HepG2 (cell line): ENCODE data around the gene MRFAP1L1. TPM values are rescaled to one million over a fixed set of nuclear protein-coding genes. Genes with fewer than 3 reads are reported as not detected.

Source experiments
- ATAC-seq: fragments of 200-7000 bp; cut with Tn5 transposase; 3 replicates; pipeline ENCODE4 v1.9.1; 2020; ENCODE audit warnings: mild to moderate bottlenecking, moderate library complexity
- BruUV-seq: library from RNA; stranded (reverse); fragments of 400-500 nt; replicated peaks from 2 replicates; lab custom pipeline; 2021; lab: Mats Ljungman, UMichigan
- CTCF ChIA-PET: fragments of 300-600 bp; formaldehyde crosslinking; extraction: SDS; loops from one replicate; lab custom pipeline; 2021; ENCODE audit warnings: low total read pairs, inconsistent platforms, low intra/inter-chr PET ratio; lab: Yijun Ruan, JAX
- POLR2A ChIA-PET: fragments of 350-600 bp; sonication (Branson Sonifier 250); formaldehyde crosslinking; loops from one replicate; lab custom pipeline; 2020; ENCODE audit warnings: antibody characterized with exemption, inconsistent platforms; lab: Yijun Ruan, JAX
- DNase-seq: peaks from one replicate; pipeline ENCODE4 v3.0.0-alpha.2; 2015; ENCODE audit warnings: low spot score
- FAIRE-seq: peaks from 3 replicates; lab custom pipeline; 2011; peaks lifted over from hg19 to GRCh38; lab: Jason Lieb, UNC
- H2AFZ ChIP-seq: one replicate; pipeline ENCODE4 v1.6.1; 2011; ENCODE audit warnings: low read length, inconsistent platforms
- H3K27ac ChIP-seq: fragments of 300-600 bp; 3 replicates; pipeline ENCODE4 v1.8.0; 2011; ENCODE audit warnings: mixed run types, mild to moderate bottlenecking, mixed read lengths, low read length, inconsistent platforms; ENCODE audit not compliant: insufficient read depth; ENCODE audit errors: extremely low read length
- H3K27me3 ChIP-seq, 2 experiments: fragments of 200-600 bp in 1 of 2; 2 replicates in 1 of 2; 3 replicates in 1 of 2; pipeline versions ENCODE4 v1.6.0 to v1.8.0; 2011; ENCODE audit warnings: low read length in 2 of 2, mild to moderate bottlenecking in 2 of 2, moderate library complexity in 2 of 2, inconsistent platforms in 1 of 2; ENCODE audit not compliant: insufficient read depth in 2 of 2, control insufficient read depth in 1 of 2
- H3K36me3 ChIP-seq, 2 experiments: fragments of 200-600 bp in 1 of 2; replicated peaks in 1 of 2; 2 replicates in 1 of 2; 3 replicates in 1 of 2; pipeline versions ENCODE4 v1.5.1 to v1.8.0; 2011; ENCODE audit warnings: low read length in 2 of 2, inconsistent platforms in 1 of 2; ENCODE audit not compliant: insufficient read depth in 2 of 2, control insufficient read depth in 1 of 2
- H3K4me1 ChIP-seq: 2 replicates; pipeline ENCODE4 v1.5.1; 2012; ENCODE audit warnings: low read length, inconsistent platforms; ENCODE audit not compliant: insufficient read depth
- H3K4me2 ChIP-seq: 2 replicates; pipeline ENCODE4 v1.6.0; 2011; ENCODE audit warnings: low read depth, low read length, inconsistent platforms
- H3K4me3 ChIP-seq, 3 experiments: fragments of 200-600 bp in 1 of 3; sonication (generic), shearing (Covaris generic) in 1 of 3; replicated peaks in 1 of 3; 2 replicates each; pipeline ENCODE4 v1.5.1; 2011 to 2016; ENCODE audit warnings: low read length in 3 of 3, inconsistent platforms in 2 of 3, low read depth in 2 of 3, mild to moderate bottlenecking in 2 of 3, control low read depth in 1 of 3, mixed read lengths in 1 of 3; ENCODE audit not compliant: insufficient read depth in 1 of 3
- H3K79me2 ChIP-seq: one replicate; pipeline ENCODE4 v1.6.1; 2011; ENCODE audit warnings: low read length, inconsistent platforms; ENCODE audit not compliant: insufficient read depth
- H3K9ac ChIP-seq: 2 replicates; pipeline ENCODE4 v1.6.0; 2011; ENCODE audit warnings: mild to moderate bottlenecking, low read depth, low read length, inconsistent platforms; ENCODE audit not compliant: insufficient read depth
- H3K9me3 ChIP-seq: 2 replicates; pipeline ENCODE4 v1.5.1; 2012; ENCODE audit warnings: mild to moderate bottlenecking, low read length
- H4K20me1 ChIP-seq: 2 replicates; pipeline ENCODE4 v1.6.0; 2011; ENCODE audit warnings: inconsistent platforms, mild to moderate bottlenecking, low read length, moderate library complexity; ENCODE audit not compliant: insufficient read depth
- CCDC6 ChIP-seq: sonication (generic); formaldehyde crosslinking; IDR thresholded peaks from 2 replicates; pipeline ENCODE4 v1.8.1; 2022; ENCODE audit warnings: mild to moderate bottlenecking, missing genetic modification reagents, moderate library complexity
- HIVEP1 ChIP-seq: sonication (generic); formaldehyde crosslinking; IDR thresholded peaks from 2 replicates; pipeline ENCODE4 v1.4.0; 2020; ENCODE audit warnings: mild to moderate bottlenecking, missing genetic modification reagents
- KAT8 ChIP-seq: IDR thresholded peaks from 2 replicates; pipeline ENCODE4 v1.6.1; 2016; ENCODE audit warnings: missing genetic modification reagents, missing compliant biosample characterization
- MYC ChIP-seq: sonication (generic); formaldehyde crosslinking; IDR thresholded peaks from 2 replicates; pipeline ENCODE4 v1.9.0; 2021; ENCODE audit warnings: missing genetic modification reagents, borderline replicate concordance
- PITX1 ChIP-seq: sonication (generic); formaldehyde crosslinking; IDR thresholded peaks from 2 replicates; pipeline ENCODE4 v1.5.1; 2020; ENCODE audit warnings: mild to moderate bottlenecking, missing genetic modification reagents
- TBX2 ChIP-seq: sonication (generic); formaldehyde crosslinking; IDR thresholded peaks from 2 replicates; pipeline ENCODE4 v1.5.0; 2020; ENCODE audit warnings: missing genetic modification reagents, mild to moderate bottlenecking, borderline replicate concordance
- YEATS4 ChIP-seq: sonication (generic); formaldehyde crosslinking; IDR thresholded peaks from 2 replicates; pipeline ENCODE4 v1.4.0; 2020; ENCODE audit warnings: missing genetic modification reagents, borderline replicate concordance
- ZKSCAN5 ChIP-seq: sonication (generic); formaldehyde crosslinking; IDR thresholded peaks from 2 replicates; pipeline ENCODE4 v1.5.1; 2020; ENCODE audit warnings: mild to moderate bottlenecking, missing genetic modification reagents
- ZKSCAN8 ChIP-seq: IDR thresholded peaks from 2 replicates; pipeline ENCODE4 v1.6.1; 2016; ENCODE audit warnings: borderline replicate concordance, missing genetic modification reagents, missing compliant biosample characterization
- ZNF343 ChIP-seq: sonication (generic); formaldehyde crosslinking; IDR thresholded peaks from 2 replicates; pipeline ENCODE4 v1.4.0; 2020; ENCODE audit warnings: mild to moderate bottlenecking, missing genetic modification reagents
- WGBS: methylation state at CpG from one replicate; pipeline ENCODE4 v1.1.6; 2017; ENCODE audit warnings: low lambda C conversion rate; 5-methylcytosine and 5-hydroxymethylcytosine counted together
- in situ Hi-C: cut with HindIII; loops from 2 replicates; pipeline ENCODE4 v1.10.0; 2017; ENCODE audit warnings: low pct_unique_long_range_greater_than_20kb; ENCODE audit not compliant: extremely low pct_ligation_motif_present
- intact Hi-C: fragments of 100-400 bp; cut with micrococcal nuclease; formaldehyde crosslinking; loops from one replicate; pipeline ENCODE4 v1.10.0; 2022; ENCODE audit not compliant: unreplicated experiment
- polyA plus RNA-seq, 8 experiments: library from polyadenylated mRNA; depleted of rRNA in 3 of 8; stranded (reverse) in 7 of 8; unstranded in 1 of 8; fragments of >200 nt; fragmentation: Illumina TruSeq in 4 of 8; extraction: Trizol in 4 of 8; gene quantifications; 2 replicates each; pipeline versions ENCODE4 v1.2.1 to v1.2.3, GENCODE V29; 2011 to 2016; ENCODE audit warnings: low read depth in 4 of 8, missing spikeins in 1 of 8, mixed read lengths in 1 of 8; ENCODE audit not compliant: insufficient read depth in 1 of 8
- total RNA-seq, 5 experiments: library from RNA; depleted of rRNA; stranded (reverse); fragments of >200 nt; fragmentation: Illumina TruSeq; extraction: Trizol; gene quantifications; 2 replicates each; pipeline ENCODE4 v1.2.3, GENCODE V29; 2016; ENCODE audit warnings: low read depth in 1 of 5
- TF ChIP-seq, protein P1 (sequence below): sonication (generic); formaldehyde crosslinking; IDR thresholded peaks from 2 replicates; pipeline ENCODE4 v1.5.1; 2020; ENCODE audit warnings: mild to moderate bottlenecking, moderate library complexity, missing genetic modification reagents
- TF ChIP-seq, protein P2 (sequence below): sonication (generic); formaldehyde crosslinking; IDR thresholded peaks from 2 replicates; pipeline ENCODE4 v1.4.0; 2020; ENCODE audit warnings: missing genetic modification reagents
- TF ChIP-seq, protein P3 (sequence below): sonication (generic); formaldehyde crosslinking; IDR thresholded peaks from 2 replicates; pipeline ENCODE4 v1.5.1; 2020; ENCODE audit warnings: mild to moderate bottlenecking, missing genetic modification reagents

The MRFAP1L1 gene
- total and polyA plus RNA-seq, 2 of the 13 experiments (the other 11 are each of a cell fraction or from before 2014, with no cell fraction given), result 44.8 to 76.6 TPM

DNA sequence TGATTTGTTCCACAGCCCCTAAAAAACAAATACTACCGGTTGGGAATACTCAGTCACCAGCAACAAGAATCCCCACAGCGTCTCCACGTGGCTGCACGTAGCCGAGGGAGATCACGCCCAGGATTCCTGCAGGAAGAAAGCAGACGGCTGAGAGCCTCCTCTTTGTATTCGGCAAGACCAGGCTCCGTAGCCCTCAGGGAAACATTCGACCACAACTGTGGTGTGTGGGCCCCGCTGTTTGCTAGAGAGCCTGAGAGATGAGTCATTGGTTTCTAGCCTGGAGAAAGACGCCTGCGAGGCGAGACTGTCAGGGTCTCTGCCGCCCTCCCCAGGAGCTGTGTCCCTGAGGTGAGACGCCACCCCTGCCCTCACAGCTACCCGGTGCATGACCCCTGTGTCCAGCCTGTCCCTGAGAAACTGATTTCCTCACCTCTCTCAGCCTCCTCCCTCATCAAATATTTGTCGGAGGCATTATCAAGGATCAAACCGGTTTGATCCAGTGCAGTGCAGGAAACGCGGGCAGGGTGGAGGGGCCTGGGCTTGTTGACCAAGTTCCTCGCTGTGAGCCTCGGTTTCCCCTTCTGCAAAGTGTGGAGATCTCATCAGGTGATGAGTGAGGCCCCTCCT is 20.7 kb downstream of the MRFAP1L1 start:
- FAIRE-seq (peak; percentile 92), ATAC-seq (peak; percentile 62), DNase-seq (peak; percentile 91)
- H3K27me3 ChIP-seq, result no peaks in the 10 kb centered on the region; a peak in 1 of 5 replicates
- H3K4me2 ChIP-seq, result peak overlapping the region; percentile 91
- H4K20me1 ChIP-seq, result no peaks in the 10 kb centered on the region
- H3K4me3 ChIP-seq, result peak overlapping the region; percentile 49 to 74 (median 66); a peak in 5 of 6 replicates
- H3K9ac ChIP-seq, result peak overlapping the region; percentile 75
- no peaks in the 10 kb centered on the region for H3K36me3 ChIP-seq
- in situ Hi-C loops (no loop called here), intact Hi-C loops (loop anchor here (2.0 to 10.0 kb wide), 3 partner anchors 14 to 64 kb away; partner anchors contain the start of gene MRFAP1)
- POLR2A ChIA-PET, result interaction anchor here (0.6 to 5.5 kb wide), 14 partner anchors 8 to 413 kb away, joined by 3 to 122 read pairs (median 4); partner anchors contain the start of genes BLOC1S4, GRPEL1, MRFAP1 and MRFAP1L1
- no peaks in the 10 kb centered on the region for H3K9me3 ChIP-seq
- BruUV-seq, result no TSS peak
- H3K79me2 ChIP-seq, result peaks cover 11% of the 10 kb centered on the region
- no peak overlapping the region for H2AFZ ChIP-seq
- H3K27ac ChIP-seq, result peak overlapping the region; percentile 94
- WGBS, result under 1% methylated on average over 18 of the region's 23 CpGs
- peaks cover 75% of the 10 kb centered on the region for H3K4me1 ChIP-seq
- CTCF ChIA-PET, result interaction anchor here (1.9 to 2.3 kb wide), 2 partner anchors 10 to 14 kb away, joined by 4 to 10 read pairs; a partner anchor contains a TSS
- TF ChIP-seq ZKSCAN5 (CRISPR knock-in tag), result 0 out of 2 replicates have a peak, but pooled peaks have one; percentile 40
- TF ChIP-seq, protein P1, sequence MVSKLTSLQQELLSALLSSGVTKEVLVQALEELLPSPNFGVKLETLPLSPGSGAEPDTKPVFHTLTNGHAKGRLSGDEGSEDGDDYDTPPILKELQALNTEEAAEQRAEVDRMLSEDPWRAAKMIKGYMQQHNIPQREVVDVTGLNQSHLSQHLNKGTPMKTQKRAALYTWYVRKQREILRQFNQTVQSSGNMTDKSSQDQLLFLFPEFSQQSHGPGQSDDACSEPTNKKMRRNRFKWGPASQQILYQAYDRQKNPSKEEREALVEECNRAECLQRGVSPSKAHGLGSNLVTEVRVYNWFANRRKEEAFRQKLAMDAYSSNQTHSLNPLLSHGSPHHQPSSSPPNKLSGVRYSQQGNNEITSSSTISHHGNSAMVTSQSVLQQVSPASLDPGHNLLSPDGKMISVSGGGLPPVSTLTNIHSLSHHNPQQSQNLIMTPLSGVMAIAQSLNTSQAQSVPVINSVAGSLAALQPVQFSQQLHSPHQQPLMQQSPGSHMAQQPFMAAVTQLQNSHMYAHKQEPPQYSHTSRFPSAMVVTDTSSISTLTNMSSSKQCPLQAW (CRISPR knock-in tag), result peak; percentile 42; the same call in 1 of the 2 replicates
- peak; percentile 33; the same call in 1 of the 2 replicates for TF ChIP-seq KAT8 (CRISPR knock-in tag)
- peak; percentile 20; the same call in 1 of the 2 replicates for TF ChIP-seq HIVEP1 (CRISPR knock-in tag)
- TF ChIP-seq, protein P2, sequence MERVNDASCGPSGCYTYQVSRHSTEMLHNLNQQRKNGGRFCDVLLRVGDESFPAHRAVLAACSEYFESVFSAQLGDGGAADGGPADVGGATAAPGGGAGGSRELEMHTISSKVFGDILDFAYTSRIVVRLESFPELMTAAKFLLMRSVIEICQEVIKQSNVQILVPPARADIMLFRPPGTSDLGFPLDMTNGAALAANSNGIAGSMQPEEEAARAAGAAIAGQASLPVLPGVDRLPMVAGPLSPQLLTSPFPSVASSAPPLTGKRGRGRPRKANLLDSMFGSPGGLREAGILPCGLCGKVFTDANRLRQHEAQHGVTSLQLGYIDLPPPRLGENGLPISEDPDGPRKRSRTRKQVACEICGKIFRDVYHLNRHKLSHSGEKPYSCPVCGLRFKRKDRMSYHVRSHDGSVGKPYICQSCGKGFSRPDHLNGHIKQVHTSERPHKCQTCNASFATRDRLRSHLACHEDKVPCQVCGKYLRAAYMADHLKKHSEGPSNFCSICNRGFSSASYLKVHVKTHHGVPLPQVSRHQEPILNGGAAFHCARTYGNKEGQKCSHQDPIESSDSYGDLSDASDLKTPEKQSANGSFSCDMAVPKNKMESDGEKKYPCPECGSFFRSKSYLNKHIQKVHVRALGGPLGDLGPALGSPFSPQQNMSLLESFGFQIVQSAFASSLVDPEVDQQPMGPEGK (CRISPR knock-in tag), result peak; percentile 66; the same call in 1 of the 2 replicates
- TF ChIP-seq TBX2 (CRISPR knock-in tag), result peak; percentile 57; the same call in 1 of the 2 replicates
- TF ChIP-seq MYC, result peak; percentile 70; the same call in 1 of the 2 replicates
- no peak; the same call in 1 of the 2 replicates for TF ChIP-seq ZKSCAN8 (CRISPR knock-in tag)
- TF ChIP-seq, protein P3, sequence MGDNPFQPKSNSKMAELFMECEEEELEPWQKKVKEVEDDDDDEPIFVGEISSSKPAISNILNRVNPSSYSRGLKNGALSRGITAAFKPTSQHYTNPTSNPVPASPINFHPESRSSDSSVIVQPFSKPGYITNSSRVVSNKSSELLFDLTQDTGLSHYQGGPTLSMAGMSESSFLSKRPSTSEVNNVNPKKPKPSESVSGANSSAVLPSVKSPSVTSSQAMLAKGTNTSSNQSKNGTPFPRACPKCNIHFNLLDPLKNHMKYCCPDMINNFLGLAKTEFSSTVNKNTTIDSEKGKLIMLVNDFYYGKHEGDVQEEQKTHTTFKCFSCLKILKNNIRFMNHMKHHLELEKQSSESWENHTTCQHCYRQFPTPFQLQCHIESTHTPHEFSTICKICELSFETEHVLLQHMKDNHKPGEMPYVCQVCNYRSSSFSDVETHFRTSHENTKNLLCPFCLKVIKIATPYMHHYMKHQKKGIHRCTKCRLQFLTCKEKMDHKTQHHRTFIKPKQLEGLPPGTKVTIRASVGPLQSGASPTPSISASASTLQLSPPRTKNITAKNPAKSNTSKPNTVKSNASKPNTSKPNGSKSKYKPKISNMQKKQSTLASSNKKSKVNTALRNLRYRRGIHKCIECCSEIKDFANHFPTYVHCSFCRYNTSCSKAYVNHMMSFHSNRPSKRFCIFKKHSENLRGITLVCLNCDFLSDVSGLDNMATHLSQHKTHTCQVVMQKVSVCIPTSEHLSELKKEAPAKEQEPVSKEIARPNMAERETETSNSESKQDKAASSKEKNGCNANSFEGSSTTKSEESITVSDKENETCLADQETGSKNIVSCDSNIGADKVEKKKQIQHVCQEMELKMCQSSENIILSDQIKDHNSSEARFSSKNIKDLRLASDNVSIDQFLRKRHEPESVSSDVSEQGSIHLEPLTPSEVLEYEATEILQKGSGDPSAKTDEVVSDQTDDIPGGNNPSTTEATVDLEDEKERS (CRISPR knock-in tag), result no peak
- TF ChIP-seq ZNF343 (CRISPR knock-in tag), result 0 out of 2 replicates have a peak, but pooled peaks have one; percentile 35
- peak; percentile 13; the same call in 1 of the 2 replicates for TF ChIP-seq CCDC6 (CRISPR knock-in tag)
- peak; percentile 58; the same call in 1 of the 2 replicates for TF ChIP-seq YEATS4 (CRISPR knock-in tag)
- peak; percentile 23; the same call in 1 of the 2 replicates for TF ChIP-seq PITX1
